ENCODE results near the gene INPP5D. TPM values are rescaled to one million over a fixed set of nuclear protein-coding genes. Genes with fewer than 3 reads are reported as not detected.

Gene INPP5D
- total and polyA plus RNA-seq, 2 of the 13 experiments (the other 11 are each of a cell fraction or from before 2014, with no cell fraction given), result 16.7 to 18.0 TPM

GRCh38 chr2:233218836-233219235 is 158.7 kb downstream of the INPP5D start:
- no peak overlapping the region for H3K27ac ChIP-seq (ENCODE audit: extremely low read length, insufficient read depth, low read length)
- CTCF ChIA-PET (ENCODE audit: low intra/inter-chr PET ratio, low total read pairs), result no interaction called here
- H3K9me3 ChIP-seq (ENCODE audit: low read length), result no peaks in the 10 kb centered on the region
- no peak overlapping the region for H3K4me2 ChIP-seq (ENCODE audit: low read depth, low read length)
- peaks cover 15% of the 10 kb centered on the region for H3K4me1 ChIP-seq (ENCODE audit: insufficient read depth, low read length)
- H2AFZ ChIP-seq (ENCODE audit: low read length), result no peak overlapping the region
- no peak for DNase-seq (ENCODE audit: low spot score)
- no peak overlapping the region for H3K4me3 ChIP-seq (replicated peaks in 1 of 3; ENCODE audit: insufficient read depth in 1 of 3, low read depth in 2 of 3, low read length in 3 of 3)
- no peak for ATAC-seq
- in situ Hi-C loops (cut with HindIII; ENCODE audit: extremely low pct_ligation_motif_present, low pct_unique_long_range_greater_than_20kb) (no loop called here), intact Hi-C loops (cut with micrococcal nuclease; ENCODE audit: unreplicated experiment) (no loop called here)
- 85% methylated on average over 5 of the region's 6 CpGs for WGBS (ENCODE audit: low lambda C conversion rate)
- peaks cover 2 to 5% of the 10 kb centered on the region in 2 experiments; a peak in 1 of 5 replicates for H3K27me3 ChIP-seq (ENCODE audit: control insufficient read depth in 1 of 2, insufficient read depth in 2 of 2, low read length in 2 of 2)
- no peak for FAIRE-seq
- H4K20me1 ChIP-seq (ENCODE audit: insufficient read depth, low read length), result no peaks in the 10 kb centered on the region
- H3K79me2 ChIP-seq (ENCODE audit: insufficient read depth, low read length), result no peaks in the 10 kb centered on the region
- no TSS peak for BruUV-seq (replicated peaks)
- POLR2A ChIA-PET, result no interaction called here
- no peaks in the 10 kb centered on the region for H3K36me3 ChIP-seq (replicated peaks in 1 of 2; ENCODE audit: control insufficient read depth in 1 of 2, insufficient read depth in 2 of 2, low read length in 2 of 2)
- TF ChIP-seq KDM5B (CRISPR knock-in tag; IDR thresholded peaks at IDR 0.05; ENCODE audit: borderline replicate concordance) (peak; percentile 49; the same call in 1 of the 2 replicates), CSRNP2 (CRISPR knock-in tag; conservative IDR thresholded peaks at IDR 0.05; ENCODE audit: low read depth) (no peak)
- H3K9ac ChIP-seq (ENCODE audit: insufficient read depth, low read depth, low read length), result no peak overlapping the region

- H3K9me3 ChIP-seq (ENCODE audit: low read length), result no peaks in the 10 kb centered on the region
- no peak overlapping the region for H2AFZ ChIP-seq (ENCODE audit: low read length)
- H3K4me1 ChIP-seq (ENCODE audit: insufficient read depth, low read length), result peaks cover 15% of the 10 kb centered on the region
- 24% methylated on average over 1 of the region's 1 CpG for WGBS (ENCODE audit: low lambda C conversion rate)
- no TSS peak for BruUV-seq (replicated peaks)
- no peaks in the 10 kb centered on the region for H3K79me2 ChIP-seq (ENCODE audit: insufficient read depth, low read length)
- no peak overlapping the region for H3K9ac ChIP-seq (ENCODE audit: insufficient read depth, low read depth, low read length)
- no peaks in the 10 kb centered on the region for H4K20me1 ChIP-seq (ENCODE audit: insufficient read depth, low read length)
- CTCF ChIA-PET (ENCODE audit: low intra/inter-chr PET ratio, low total read pairs), result no interaction called here
- FAIRE-seq (no peak), DNase-seq (ENCODE audit: low spot score) (no peak), ATAC-seq (no peak)
- no peak overlapping the region for H3K4me2 ChIP-seq (ENCODE audit: low read depth, low read length)
- POLR2A ChIA-PET, result no interaction called here
- no peak overlapping the region for H3K4me3 ChIP-seq (replicated peaks in 1 of 3; ENCODE audit: insufficient read depth in 1 of 3, low read depth in 2 of 3, low read length in 3 of 3)
- in situ Hi-C loops (cut with HindIII; ENCODE audit: extremely low pct_ligation_motif_present, low pct_unique_long_range_greater_than_20kb) (no loop called here), intact Hi-C loops (cut with micrococcal nuclease; ENCODE audit: unreplicated experiment) (no loop called here)
- 0 out of 5 replicates have a peak, but pooled peaks cover 0 to 2% of the 10 kb centered on the region in 2 experiments for H3K27me3 ChIP-seq (ENCODE audit: control insufficient read depth in 1 of 2, insufficient read depth in 2 of 2, low read length in 2 of 2)
- H3K36me3 ChIP-seq (replicated peaks in 1 of 2; ENCODE audit: control insufficient read depth in 1 of 2, insufficient read depth in 2 of 2, low read length in 2 of 2), result no peaks in the 10 kb centered on the region
- no peak overlapping the region for H3K27ac ChIP-seq (ENCODE audit: extremely low read length, insufficient read depth, low read length)
- TF ChIP-seq ARNT2 (CRISPR knock-in tag; IDR thresholded peaks at IDR 0.05; ENCODE audit: low read depth) (no peak), ZC3H4 (CRISPR knock-in tag; IDR thresholded peaks at IDR 0.05; ENCODE audit: borderline replicate concordance) (no peak), ZNF616 (CRISPR knock-in tag; IDR thresholded peaks at IDR 0.05; ENCODE audit: low read depth) (no peak), CSRNP1 (CRISPR knock-in tag; IDR thresholded peaks at IDR 0.05) (no peak), CHD2 (IDR thresholded peaks at IDR 0.05; ENCODE audit: low read depth, low read length) (no peak), ZZZ3 (CRISPR knock-in tag; IDR thresholded peaks at IDR 0.05; ENCODE audit: borderline replicate concordance) (no peak), TBL1XR1 (IDR thresholded peaks at IDR 0.05; ENCODE audit: borderline replicate concordance, low read length, partially characterized antibody) (no peak), PREB (CRISPR knock-in tag; IDR thresholded peaks at IDR 0.05) (no peak), SMARCC2 (IDR thresholded peaks at IDR 0.05) (no peak), FOXO1 (CRISPR knock-in tag; IDR thresholded peaks at IDR 0.05) (no peak), BCL3 (CRISPR knock-in tag; IDR thresholded peaks at IDR 0.05) (no peak), BORCS8-MEF2B (CRISPR knock-in tag; IDR thresholded peaks at IDR 0.05) (no peak)
Measured at GRCh38 chr2:233219848-233220247, 159.7 kb downstream of the INPP5D start.
